Kidney tubule cell (primary cell): Measurements from ENCODE around the gene CRIP1.

ENCODE experiments used
- DNase-seq: peaks from one replicate; pipeline ENCODE4 v3.0.0-alpha.2; 2018; ENCODE audit warnings: low spot score

CRIP1 gene

GRCh38 chr14:105486163-105486973 is at the start of gene CRIP1:
Gene CRIP1 (plus strand): TSS chr14:105486886. CDS start chr14:105487260, 374 bp downstream.
- no peak for DNase-seq

- DNase-seq, result no peak
Measured at GRCh38 chr14:105436891-105437722, 49.6 kb upstream of the CRIP1 start.

GRCh38 chr14:105437723-105438500 is 48.8 kb upstream of the CRIP1 start:
- DNase-seq, result no peak

- no peak for DNase-seq
Measured at GRCh38 chr14:105439179-105439578, 47.5 kb upstream of the CRIP1 start.

GRCh38 chr14:105439710-105440553 is 46.8 kb upstream of the CRIP1 start:
- no peak for DNase-seq

- DNase-seq, result no peak
Measured at GRCh38 chr14:105440554-105440900, 46.2 kb upstream of the CRIP1 start.

GRCh38 chr14:105440992-105441391 is 45.7 kb upstream of the CRIP1 start:
- DNase-seq, result no peak

- DNase-seq, result no peak
Measured at GRCh38 chr14:105442125-105442524, 44.6 kb upstream of the CRIP1 start.

- DNase-seq, result no peak
Measured at GRCh38 chr14:105442834-105443233, 43.9 kb upstream of the CRIP1 start.

GRCh38 chr14:105444859-105445258 is 41.8 kb upstream of the CRIP1 start:
- no peak for DNase-seq

GRCh38 chr14:105445290-105445689 is 41.4 kb upstream of the CRIP1 start:
- no peak for DNase-seq

GRCh38 chr14:105445901-105446845 is 40.5 kb upstream of the CRIP1 start:
- no peak for DNase-seq

GRCh38 chr14:105446971-105447370 is 39.7 kb upstream of the CRIP1 start:
- DNase-seq, result no peak

- DNase-seq, result no peak
Measured at GRCh38 chr14:105447651-105448640, 38.7 kb upstream of the CRIP1 start.

- DNase-seq, result peak; percentile 60
Measured at GRCh38 chr14:105448706-105449111, 38.0 kb upstream of the CRIP1 start.

- DNase-seq, result no peak
Measured at GRCh38 chr14:105449276-105450122, 37.2 kb upstream of the CRIP1 start.

GRCh38 chr14:105450123-105450505 is 36.6 kb upstream of the CRIP1 start:
- DNase-seq, result no peak
